ENCODE measurements around the gene RBM38.

RBM38 gene

DNA sequence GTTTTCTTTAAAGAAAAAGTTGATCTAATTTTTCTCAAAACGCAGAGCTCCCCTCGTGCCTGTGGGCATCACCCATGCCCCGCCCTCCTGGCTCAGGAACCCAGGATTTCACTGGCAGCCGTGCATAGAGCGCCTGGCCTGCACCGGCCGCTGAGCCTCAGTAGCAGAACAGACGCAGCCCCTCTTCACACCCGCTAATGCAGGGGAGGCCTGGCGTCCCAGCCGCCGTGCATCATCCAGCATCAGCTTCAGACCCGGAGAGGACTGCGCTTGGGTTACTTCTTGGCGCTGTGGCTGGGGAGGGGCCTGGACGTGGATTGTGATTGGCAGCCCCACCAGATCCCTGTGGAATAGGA lies 18.1 kb downstream of the RBM38 start:
- Histone ChIP-seq H2AFZ (ENCODE audit: low read length) (no peak overlapping the region), H3K4me1 (ENCODE audit: low read length) (no peaks in the 10 kb centered on the region), H3K9me3 (replicated peaks; ENCODE audit: insufficient read depth, low read length) (no peaks in the 10 kb centered on the region), H3K27ac (ENCODE audit: low read length) (no peak overlapping the region), H3K27me3 (replicated peaks; ENCODE audit: insufficient read depth, low read length) (no peaks in the 10 kb centered on the region), H3K4me2 (ENCODE audit: low read depth, low read length) (no peak overlapping the region), H3K79me2 (ENCODE audit: low read length) (peaks cover 38% of the 10 kb centered on the region), H4K20me1 (ENCODE audit: insufficient read depth, low read length) (peaks cover 41% of the 10 kb centered on the region), H3F3A (ENCODE audit: insufficient read depth, low read length) (peaks cover 40% of the 10 kb centered on the region), H3K9ac (ENCODE audit: low read length) (no peak overlapping the region), H3K36me3 (replicated peaks; ENCODE audit: insufficient read depth, low read length) (peaks cover 17% of the 10 kb centered on the region), H3K4me3 (ENCODE audit: low read length) (no peak overlapping the region), H3K9me2 (replicated peaks; ENCODE audit: insufficient read depth, low read length) (no peaks in the 10 kb centered on the region)
- TF ChIP-seq, protein P1, sequence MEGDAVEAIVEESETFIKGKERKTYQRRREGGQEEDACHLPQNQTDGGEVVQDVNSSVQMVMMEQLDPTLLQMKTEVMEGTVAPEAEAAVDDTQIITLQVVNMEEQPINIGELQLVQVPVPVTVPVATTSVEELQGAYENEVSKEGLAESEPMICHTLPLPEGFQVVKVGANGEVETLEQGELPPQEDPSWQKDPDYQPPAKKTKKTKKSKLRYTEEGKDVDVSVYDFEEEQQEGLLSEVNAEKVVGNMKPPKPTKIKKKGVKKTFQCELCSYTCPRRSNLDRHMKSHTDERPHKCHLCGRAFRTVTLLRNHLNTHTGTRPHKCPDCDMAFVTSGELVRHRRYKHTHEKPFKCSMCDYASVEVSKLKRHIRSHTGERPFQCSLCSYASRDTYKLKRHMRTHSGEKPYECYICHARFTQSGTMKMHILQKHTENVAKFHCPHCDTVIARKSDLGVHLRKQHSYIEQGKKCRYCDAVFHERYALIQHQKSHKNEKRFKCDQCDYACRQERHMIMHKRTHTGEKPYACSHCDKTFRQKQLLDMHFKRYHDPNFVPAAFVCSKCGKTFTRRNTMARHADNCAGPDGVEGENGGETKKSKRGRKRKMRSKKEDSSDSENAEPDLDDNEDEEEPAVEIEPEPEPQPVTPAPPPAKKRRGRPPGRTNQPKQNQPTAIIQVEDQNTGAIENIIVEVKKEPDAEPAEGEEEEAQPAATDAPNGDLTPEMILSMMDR (IDR thresholded peaks at IDR 0.05; ENCODE audit: low read length), result no peak
- TF ChIP-seq EZH2phosphoT487 (IDR thresholded peaks at IDR 0.05; ENCODE audit: low read length) (no peak), EZH2 (optimal IDR thresholded peaks at IDR 0.05; ENCODE audit: low read depth, low read length) (no peak)
- DNase-seq, result no peak

DNA sequence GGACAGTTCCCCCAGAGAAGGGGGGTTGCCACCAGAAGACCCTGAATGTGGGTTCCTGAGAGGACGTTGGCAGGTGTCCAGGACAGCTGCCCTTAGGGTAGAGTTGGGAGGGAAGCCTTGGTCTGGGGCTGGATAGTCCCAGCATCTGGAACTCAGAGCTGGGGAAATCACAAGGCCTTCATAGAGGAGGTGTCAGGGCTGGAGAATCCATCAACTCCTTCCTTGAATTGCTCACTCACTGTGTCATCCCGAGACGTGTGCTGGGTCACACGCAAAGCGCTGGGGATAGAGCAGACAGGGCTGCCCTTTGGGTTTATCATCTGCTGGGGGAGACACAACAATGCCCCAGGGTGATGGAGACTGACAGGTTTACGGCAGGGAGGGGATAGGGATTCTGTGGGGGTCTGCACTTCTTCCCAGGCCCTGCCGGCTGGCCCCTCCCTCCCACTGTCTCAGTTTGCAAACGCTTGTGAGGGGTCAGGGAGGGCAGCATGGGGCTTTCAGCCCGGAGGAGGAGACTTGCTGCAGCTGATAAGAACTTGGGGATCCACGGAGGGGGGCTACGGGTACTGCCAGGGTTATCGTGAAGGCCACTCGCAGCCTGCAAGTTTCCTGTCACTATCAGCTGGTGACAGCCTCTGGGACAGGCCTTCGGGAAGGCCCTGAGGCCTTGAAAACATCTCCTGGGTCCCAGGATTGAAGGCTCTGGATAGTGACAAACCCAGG lies 18.6 kb downstream of the RBM38 start:
- Histone ChIP-seq H3K36me3 (replicated peaks; ENCODE audit: insufficient read depth, low read length) (peaks cover 12% of the 10 kb centered on the region), H2AFZ (ENCODE audit: low read length) (no peak overlapping the region), H3K79me2 (ENCODE audit: low read length) (peaks cover 33% of the 10 kb centered on the region), H3K27me3 (replicated peaks; ENCODE audit: insufficient read depth, low read length) (no peaks in the 10 kb centered on the region), H3K4me1 (ENCODE audit: low read length) (no peaks in the 10 kb centered on the region), H3K9me2 (replicated peaks; ENCODE audit: insufficient read depth, low read length) (no peaks in the 10 kb centered on the region), H3K4me3 (ENCODE audit: low read length) (no peak overlapping the region), H3F3A (ENCODE audit: insufficient read depth, low read length) (peaks cover 36% of the 10 kb centered on the region), H3K27ac (ENCODE audit: low read length) (no peak overlapping the region), H3K4me2 (ENCODE audit: low read depth, low read length) (no peak overlapping the region), H3K9ac (ENCODE audit: low read length) (no peak overlapping the region), H3K9me3 (replicated peaks; ENCODE audit: insufficient read depth, low read length) (no peaks in the 10 kb centered on the region), H4K20me1 (ENCODE audit: insufficient read depth, low read length) (peaks cover 36% of the 10 kb centered on the region)
- DNase-seq, result no peak
- TF ChIP-seq EZH2 (optimal IDR thresholded peaks at IDR 0.05; ENCODE audit: low read depth, low read length) (no peak), EZH2phosphoT487 (IDR thresholded peaks at IDR 0.05; ENCODE audit: low read length) (no peak)
- TF ChIP-seq, protein P1 (IDR thresholded peaks at IDR 0.05; ENCODE audit: low read length), result no peak

DNA sequence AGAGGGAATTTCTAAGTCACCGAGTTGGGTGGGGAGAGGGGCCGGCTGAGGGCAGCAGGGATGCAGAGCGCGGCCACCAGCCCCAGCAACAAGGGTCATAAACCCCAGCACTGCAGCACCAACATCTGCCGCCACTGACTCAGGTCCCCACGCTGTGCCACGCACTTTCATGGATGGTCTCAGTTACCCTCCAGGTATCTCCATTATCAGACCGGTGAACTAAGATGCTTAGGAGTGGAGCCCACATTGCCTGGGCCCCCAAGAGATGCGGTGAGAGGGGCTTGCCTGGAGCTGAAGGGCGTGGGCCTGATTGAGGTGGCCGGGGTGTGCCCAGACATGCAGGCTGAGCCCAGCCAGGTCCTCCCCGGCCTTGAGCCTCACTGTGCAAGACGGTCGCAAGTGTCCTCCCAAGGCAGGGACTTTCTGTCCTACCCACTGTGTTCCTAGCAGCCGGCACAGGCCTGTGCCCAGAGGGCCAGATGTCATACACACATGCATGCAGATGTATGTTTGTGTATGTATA lies 19.3 kb downstream of the RBM38 start:
- Histone ChIP-seq H3K27ac (ENCODE audit: low read length) (no peak overlapping the region), H3K9me2 (replicated peaks; ENCODE audit: insufficient read depth, low read length) (no peaks in the 10 kb centered on the region), H3K4me3 (ENCODE audit: low read length) (no peak overlapping the region), H3K9ac (ENCODE audit: low read length) (no peak overlapping the region), H3K9me3 (replicated peaks; ENCODE audit: insufficient read depth, low read length) (no peaks in the 10 kb centered on the region), H3K36me3 (replicated peaks; ENCODE audit: insufficient read depth, low read length) (peaks cover 5% of the 10 kb centered on the region), H3K79me2 (ENCODE audit: low read length) (peaks cover 27% of the 10 kb centered on the region), H4K20me1 (ENCODE audit: insufficient read depth, low read length) (peaks cover 30% of the 10 kb centered on the region), H2AFZ (ENCODE audit: low read length) (no peak overlapping the region), H3K4me1 (ENCODE audit: low read length) (no peaks in the 10 kb centered on the region), H3K27me3 (replicated peaks; ENCODE audit: insufficient read depth, low read length) (no peaks in the 10 kb centered on the region), H3F3A (ENCODE audit: insufficient read depth, low read length) (peaks cover 31% of the 10 kb centered on the region), H3K4me2 (ENCODE audit: low read depth, low read length) (no peak overlapping the region)
- TF ChIP-seq, protein P1 (IDR thresholded peaks at IDR 0.05; ENCODE audit: low read length), result no peak
- TF ChIP-seq EZH2 (optimal IDR thresholded peaks at IDR 0.05; ENCODE audit: low read depth, low read length), result no peak
- no peak for TF ChIP-seq EZH2phosphoT487 (IDR thresholded peaks at IDR 0.05; ENCODE audit: low read length)
- DNase-seq, result no peak
